Fibroblast of the aortic adventitia (primary cell): Measurements from ENCODE around the gene EZH2. TPM values are rescaled to one million over a fixed set of nuclear protein-coding genes. Genes with fewer than 3 reads are reported as not detected.

Source experiments
- DNase-seq: peaks from one replicate; pipeline ENCODE4 v3.0.0-alpha.2; 2010; ENCODE audit warnings: low read depth
- H3K4me3 ChIP-seq: 2 replicates; pipeline ENCODE4 v1.5.1; 2011; ENCODE audit warnings: low read depth, mild to moderate bottlenecking, control low read depth, low read length, moderate library complexity
- CTCF ChIP-seq: IDR thresholded peaks from 2 replicates; pipeline ENCODE4 v1.5.1; 2011; ENCODE audit warnings: mild to moderate bottlenecking, low read length, control low read depth, inconsistent platforms; ENCODE audit not compliant: insufficient read depth
- total RNA-seq: library from RNA; depleted of rRNA; stranded (reverse); fragments of >200 nt; gene quantifications from 2 replicates; pipeline ENCODE4 v1.2.3, GENCODE V29; 2012; ENCODE audit warnings: low replicate concordance

The EZH2 gene
- total RNA-seq, 1 donor, result 30.1 TPM

- DNase-seq, result no peak
- no peak for TF ChIP-seq CTCF
Observed at GRCh38 chr7:148834605-148835004, 49.5 kb downstream of the EZH2 start.

GRCh38 chr7:148831782-148832181 is 52.3 kb downstream of the EZH2 start:
- no peak for DNase-seq
- H3K4me3 ChIP-seq, result no peak overlapping the region
- TF ChIP-seq CTCF, result no peak

More at GRCh38 chr7:148834605-148835004, 49.5 kb downstream of the EZH2 start:
- no peak overlapping the region for H3K4me3 ChIP-seq

GRCh38 chr7:148830897-148831692 is 53.0 kb downstream of the EZH2 start:
- no peak overlapping the region for H3K4me3 ChIP-seq
- no peak for TF ChIP-seq CTCF
- DNase-seq, result no peak

- TF ChIP-seq CTCF, result no peak
- no peak overlapping the region for H3K4me3 ChIP-seq
- DNase-seq, result no peak
Observed at GRCh38 chr7:148828965-148829364, 55.1 kb downstream of the EZH2 start.

- DNase-seq, result no peak
- no peak overlapping the region for H3K4me3 ChIP-seq
- no peak for TF ChIP-seq CTCF
Observed at GRCh38 chr7:148825338-148825737, 58.8 kb downstream of the EZH2 start.

GRCh38 chr7:148824864-148825263 is 59.2 kb downstream of the EZH2 start:
- no peak overlapping the region for H3K4me3 ChIP-seq
- TF ChIP-seq CTCF, result no peak
- no peak for DNase-seq

- DNase-seq, result no peak
- no peak for TF ChIP-seq CTCF
- no peak overlapping the region for H3K4me3 ChIP-seq
Observed at GRCh38 chr7:148821422-148821821, 62.7 kb downstream of the EZH2 start.
